ENCODE measurements around the gene MALT1.

DNA sequence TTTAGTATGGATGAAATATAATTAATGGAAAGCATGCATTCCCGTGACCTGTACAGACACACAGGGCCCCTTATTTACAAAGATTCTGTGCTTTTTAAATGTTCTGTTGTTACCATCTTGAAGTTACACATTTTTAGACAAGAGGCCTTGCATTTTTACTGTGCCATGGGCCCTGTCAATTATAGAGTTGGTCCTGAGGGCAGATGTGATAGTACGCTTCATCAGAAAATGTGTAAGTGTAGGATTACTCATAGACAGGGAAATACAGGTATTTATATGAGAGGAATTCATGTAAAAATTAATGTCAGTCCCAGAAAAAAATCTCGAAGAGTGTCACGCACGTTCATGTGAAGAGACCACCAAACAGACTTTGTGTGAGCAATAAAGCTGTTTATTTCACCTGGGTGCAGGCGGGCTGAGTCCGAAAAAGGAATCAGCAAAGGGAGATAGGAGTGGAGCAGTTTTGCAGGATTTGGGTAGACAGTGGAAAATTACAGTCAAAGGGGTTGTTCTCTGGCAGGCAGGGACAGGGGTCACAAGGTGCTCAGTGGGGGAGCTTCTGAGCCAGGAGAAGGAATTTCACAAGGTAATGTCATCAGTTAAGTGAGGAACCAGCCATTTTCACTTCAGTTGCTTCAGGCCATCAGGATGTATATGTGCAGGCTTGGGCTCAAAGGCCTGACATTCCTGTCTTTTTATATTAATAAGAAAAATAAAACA is 30.2 kb upstream of the MALT1 start:
- TF ChIP-seq, protein P1, sequence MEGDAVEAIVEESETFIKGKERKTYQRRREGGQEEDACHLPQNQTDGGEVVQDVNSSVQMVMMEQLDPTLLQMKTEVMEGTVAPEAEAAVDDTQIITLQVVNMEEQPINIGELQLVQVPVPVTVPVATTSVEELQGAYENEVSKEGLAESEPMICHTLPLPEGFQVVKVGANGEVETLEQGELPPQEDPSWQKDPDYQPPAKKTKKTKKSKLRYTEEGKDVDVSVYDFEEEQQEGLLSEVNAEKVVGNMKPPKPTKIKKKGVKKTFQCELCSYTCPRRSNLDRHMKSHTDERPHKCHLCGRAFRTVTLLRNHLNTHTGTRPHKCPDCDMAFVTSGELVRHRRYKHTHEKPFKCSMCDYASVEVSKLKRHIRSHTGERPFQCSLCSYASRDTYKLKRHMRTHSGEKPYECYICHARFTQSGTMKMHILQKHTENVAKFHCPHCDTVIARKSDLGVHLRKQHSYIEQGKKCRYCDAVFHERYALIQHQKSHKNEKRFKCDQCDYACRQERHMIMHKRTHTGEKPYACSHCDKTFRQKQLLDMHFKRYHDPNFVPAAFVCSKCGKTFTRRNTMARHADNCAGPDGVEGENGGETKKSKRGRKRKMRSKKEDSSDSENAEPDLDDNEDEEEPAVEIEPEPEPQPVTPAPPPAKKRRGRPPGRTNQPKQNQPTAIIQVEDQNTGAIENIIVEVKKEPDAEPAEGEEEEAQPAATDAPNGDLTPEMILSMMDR (IDR thresholded peaks at IDR 0.05) = no peak
- TF ChIP-seq POLR2A (IDR thresholded peaks at IDR 0.05; ENCODE audit: low read depth) (no peak), POLR2AphosphoS5 (IDR thresholded peaks at IDR 0.05) (no peak)

Measured in esophagus muscularis mucosa (tissue), 3 donors.